Right lobe of liver (tissue), 4 donors: ENCODE data around the gene CATSPER3.

ENCODE experiments used
- CTCF ChIP-seq, 4 donors: fragments of 200-600 bp in 3 of 4; fragments of 450-650 bp in 1 of 4; IDR thresholded peaks; one replicate each; pipeline versions ENCODE4 v1.5.1 to v1.8.0; 2016 to 2022; ENCODE audit warnings: antibody characterized with exemption in 4 of 4, mild to moderate bottlenecking in 2 of 4
- POLR2A ChIP-seq: fragments of 450-650 bp; IDR thresholded peaks from one replicate; pipeline ENCODE4 v1.6.1; 2017; ENCODE audit warnings: antibody characterized with exemption, mild to moderate bottlenecking
- donor health status: DM: no; HTN: no; CAD: no.
- donor health status: DM: no; HTN: no; CAD: no.
- donor health status: DM: no; HTN: yes; CAD: no.

DNA sequence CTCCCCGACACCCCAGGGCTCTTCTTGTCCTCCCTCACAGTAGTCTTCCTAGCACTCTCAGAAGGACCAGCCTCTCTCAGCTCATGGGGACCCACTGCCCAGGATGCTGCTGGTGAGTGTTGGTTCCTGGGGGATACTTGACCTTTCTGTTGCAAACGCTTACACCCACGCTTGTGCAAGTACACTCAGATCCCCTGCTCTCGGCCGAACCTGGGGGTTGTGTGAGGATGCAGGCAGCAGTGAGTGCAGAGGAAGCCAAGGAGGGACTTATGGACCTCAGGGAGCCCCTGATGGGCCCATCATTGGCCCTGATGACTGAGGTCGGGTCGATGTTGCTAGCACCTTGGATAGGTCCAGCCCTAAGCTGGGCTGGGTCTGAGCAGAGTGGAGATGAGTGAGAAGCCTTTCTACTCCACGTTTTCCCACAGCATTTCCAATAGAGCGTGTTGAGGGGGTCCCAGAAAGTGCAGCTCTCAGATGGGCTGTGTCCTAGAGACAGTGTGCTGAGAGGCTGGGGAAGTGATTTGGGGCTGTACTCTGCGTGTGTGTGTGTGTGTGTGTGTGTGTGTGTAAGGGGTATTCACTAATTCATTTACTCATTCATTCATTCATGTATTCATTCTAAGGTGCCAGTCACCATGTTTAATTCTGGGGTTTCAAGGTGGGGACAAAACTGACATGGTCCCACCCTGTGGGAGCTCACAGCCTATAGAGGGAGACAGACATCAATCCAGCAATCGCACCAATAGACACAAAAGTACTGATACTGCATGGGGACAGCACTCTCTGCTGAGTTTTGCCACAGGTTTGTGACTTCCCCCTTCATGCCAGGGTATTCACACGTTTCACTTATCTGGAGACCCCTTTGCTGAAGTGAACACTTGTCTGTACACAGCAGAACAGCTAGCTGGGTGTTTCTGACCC lies 91.6 kb downstream of the CATSPER3 start:
- TF ChIP-seq CTCF (IDR thresholded peaks at IDR 0.05), result no peak
- TF ChIP-seq POLR2A, result no peak
